GM23338 (cell line): ENCODE data around the gene AJUBA. TPM values are rescaled to one million over a fixed set of nuclear protein-coding genes. Genes with fewer than 3 reads are reported as not detected.

Source experiments
- ATAC-seq: fragments of 200-7000 bp; cut with Tn5 transposase; 3 replicates; pipeline ENCODE4 v1.9.1; 2020
- DNase-seq: peaks from one replicate; pipeline ENCODE4 v3.0.0-alpha.2; 2015; ENCODE audit warnings: low spot score
- H2AFZ ChIP-seq: fragments of 200-600 bp; sonication (generic); 2 replicates; pipeline ENCODE4 v1.8.0; 2016; ENCODE audit warnings: antibody characterized with exemption, mild to moderate bottlenecking, moderate library complexity
- H3F3A ChIP-seq: fragments of 200-600 bp; sonication (generic); replicated peaks from 2 replicates; pipeline ENCODE4 v1.8.0; 2017; ENCODE audit warnings: antibody characterized with exemption, mixed run types, low read depth
- H3K27ac ChIP-seq: fragments of 200-600 bp; sonication (generic); 2 replicates; pipeline ENCODE4 v1.6.1; 2016; ENCODE audit warnings: low read depth
- H3K27me3 ChIP-seq: fragments of 200-600 bp; sonication (generic); 2 replicates; pipeline ENCODE4 v1.8.0; 2016; ENCODE audit warnings: mild to moderate bottlenecking, mixed run types, moderate library complexity; ENCODE audit not compliant: insufficient read depth
- H3K36me3 ChIP-seq: fragments of 200-600 bp; sonication (generic); 2 replicates; pipeline ENCODE4 v1.8.0; 2016; ENCODE audit warnings: mild to moderate bottlenecking; ENCODE audit not compliant: insufficient read depth
- H3K4me1 ChIP-seq: fragments of 200-600 bp; sonication (generic); 2 replicates; pipeline ENCODE4 v1.8.0; 2016; ENCODE audit warnings: mild to moderate bottlenecking, moderate library complexity; ENCODE audit not compliant: insufficient read depth
- H3K4me2 ChIP-seq: fragments of 200-600 bp; sonication (generic); 2 replicates; pipeline ENCODE4 v1.7.1; 2017; ENCODE audit warnings: mixed run types
- H3K4me3 ChIP-seq: fragments of 200-600 bp; sonication (generic); 2 replicates; pipeline ENCODE4 v1.6.1; 2016; ENCODE audit warnings: mixed run types
- H3K79me2 ChIP-seq: fragments of 200-600 bp; sonication (generic); replicated peaks from 2 replicates; pipeline ENCODE4 v1.8.0; 2017; ENCODE audit warnings: mild to moderate bottlenecking; ENCODE audit not compliant: insufficient read depth
- H3K9me2 ChIP-seq: fragments of 200-600 bp; sonication (generic); 2 replicates; pipeline ENCODE4 v1.8.0; 2017; ENCODE audit not compliant: insufficient read depth
- H4K20me1 ChIP-seq: fragments of 200-600 bp; sonication (generic); replicated peaks from 2 replicates; pipeline ENCODE4 v1.8.0; 2017; ENCODE audit warnings: mild to moderate bottlenecking; ENCODE audit not compliant: insufficient read depth
- H3K27ac Mint-ChIP-seq: 2 replicates; pipeline ENCODE4 v1.8.0; 2020; ENCODE audit warnings: inconsistent platforms, mild to moderate bottlenecking, moderate library complexity, mixed read lengths
- H3K27me3 Mint-ChIP-seq: 3 replicates; pipeline ENCODE4 v1.8.0; 2022; ENCODE audit warnings: low read depth, mild to moderate bottlenecking, moderate library complexity, mixed read lengths, inconsistent platforms; ENCODE audit not compliant: insufficient read depth, poor library complexity
- H3K36me3 Mint-ChIP-seq: 3 replicates; pipeline ENCODE4 v1.8.0; 2021; ENCODE audit warnings: low read depth, mild to moderate bottlenecking, inconsistent platforms, moderate library complexity, mixed read lengths
- H3K4me1 Mint-ChIP-seq: 3 replicates; pipeline ENCODE4 v1.8.0; 2020; ENCODE audit warnings: mild to moderate bottlenecking, inconsistent platforms, mixed read lengths
- H3K4me3 Mint-ChIP-seq: 3 replicates; pipeline ENCODE4 v1.8.0; 2021; ENCODE audit warnings: moderate library complexity, mild to moderate bottlenecking, inconsistent platforms, mixed read lengths
- H3K9me3 Mint-ChIP-seq: 3 replicates; pipeline ENCODE4 v1.8.0; 2020; ENCODE audit warnings: moderate library complexity, mild to moderate bottlenecking, inconsistent platforms, mixed read lengths
- CREB1 ChIP-seq: fragments of 250-450 bp; sonication (Bioruptor Pico); IDR thresholded peaks from 2 replicates; pipeline ENCODE4 v1.5.0; 2020; ENCODE audit warnings: low read depth, mild to moderate bottlenecking, moderate library complexity
- CTCF ChIP-seq, 2 experiments: fragments of 200-600 bp in 1 of 2; sonication (generic) in 1 of 2; conservative IDR thresholded peaks; 2 replicates each; pipeline versions ENCODE4 v1.5.1 to v1.6.1; 2016 to 2017; ENCODE audit warnings: antibody characterized with exemption in 2 of 2, low read depth in 2 of 2, mild to moderate bottlenecking in 2 of 2, moderate library complexity in 1 of 2
- ETS1 ChIP-seq: IDR thresholded peaks from 2 replicates; pipeline ENCODE4 v1.6.1; 2016; ENCODE audit warnings: antibody characterized with exemption
- EZH2 ChIP-seq: fragments of 200-600 bp; sonication (generic); IDR thresholded peaks from one replicate; pipeline ENCODE4 v1.8.0; 2017; ENCODE audit warnings: antibody characterized with exemption, mild to moderate bottlenecking, low read depth; ENCODE audit not compliant: unreplicated experiment
- JUNB ChIP-seq: IDR thresholded peaks from one replicate; pipeline ENCODE4 v1.6.1; 2016; ENCODE audit warnings: antibody characterized with exemption; ENCODE audit not compliant: unreplicated experiment
- NANOG ChIP-seq: IDR thresholded peaks from 2 replicates; pipeline ENCODE4 v1.6.1; 2016; ENCODE audit warnings: antibody characterized with exemption, borderline replicate concordance
- POLR2AphosphoS5 ChIP-seq: IDR thresholded peaks from 2 replicates; pipeline ENCODE4 v1.6.1; 2016; ENCODE audit warnings: antibody characterized with exemption, low read depth
- REST ChIP-seq: IDR thresholded peaks from one replicate; pipeline ENCODE4 v1.6.1; 2018; ENCODE audit warnings: antibody characterized with exemption; ENCODE audit not compliant: unreplicated experiment
- ZNF331 ChIP-seq: fragments of 250-450 bp; sonication (Bioruptor Pico); IDR thresholded peaks from 2 replicates; pipeline ENCODE4 v1.5.0; 2020; ENCODE audit warnings: low read depth, mild to moderate bottlenecking, moderate library complexity
- ZNF462 ChIP-seq: fragments of 250-450 bp; sonication (Bioruptor Pico); IDR thresholded peaks from 2 replicates; pipeline ENCODE4 v1.5.0; 2020; ENCODE audit warnings: mild to moderate bottlenecking, moderate library complexity
- polyA plus RNA-seq: library from polyadenylated mRNA; unstranded; fragments of >200 nt; fragmentation: Nextera tagmentation; extraction: Ambion mirVana; gene quantifications from 2 replicates; pipeline ENCODE4 v1.2.1, GENCODE V29; 2016
- total RNA-seq: library from RNA; depleted of rRNA; stranded (reverse); fragments of >200 nt; shearing (Covaris generic); gene quantifications from 2 replicates; pipeline ENCODE4 v1.2.3, GENCODE V29; 2014

AJUBA gene
- total and polyA plus RNA-seq, 2 experiments from 2014 or later, result 11.8 to 55.9 TPM

GRCh38 chr14:22939684-22940083 lies 42.7 kb downstream of the AJUBA start:
- Histone ChIP-seq H3K27me3 (no peaks in the 10 kb centered on the region), H3K4me3 (no peak overlapping the region), H3F3A (0 out of 2 replicates have a peak, but pooled peaks cover 3% of the 10 kb centered on the region), H3K4me1 (no peaks in the 10 kb centered on the region), H4K20me1 (no peaks in the 10 kb centered on the region), H3K79me2 (no peaks in the 10 kb centered on the region), H3K36me3 (no peaks in the 10 kb centered on the region; the same call in 1 of the 2 replicates), H3K4me2 (no peak overlapping the region), H3K27ac (no peak overlapping the region), H3K9me2 (no peaks in the 10 kb centered on the region), H2AFZ (no peak overlapping the region)
- Mint-ChIP-seq H3K27me3 (peaks cover 4% of the 10 kb centered on the region), H3K4me1 (0 out of 3 replicates have a peak, but pooled peaks cover 3% of the 10 kb centered on the region), H3K27ac (no peak overlapping the region), H3K4me3 (no peak overlapping the region), H3K36me3 (peaks cover 16% of the 10 kb centered on the region), H3K9me3 (no peaks in the 10 kb centered on the region)
- DNase-seq, result no peak
- no peak for ATAC-seq
- TF ChIP-seq POLR2AphosphoS5, result no peak

GRCh38 chr14:22935156-22935555 lies 47.2 kb downstream of the AJUBA start:
- no peak overlapping the region for H3K4me3 Mint-ChIP-seq
- peaks cover 2% of the 10 kb centered on the region; the same call in 1 of the 3 replicates for H3K4me1 Mint-ChIP-seq
- no peak for ATAC-seq
- TF ChIP-seq ZNF462 (no peak), ETS1 (no peak), ZNF331 (CRISPR knock-in tag) (no peak), REST (no peak), NANOG (no peak), EZH2 (no peak), CTCF (conservative IDR thresholded peaks at IDR 0.05; ENCODE audit: low read depth in 2 of 2) (no peak), JUNB (no peak), CREB1 (CRISPR knock-in tag) (no peak)

More at GRCh38 chr14:22935156-22935555, 47.2 kb downstream of the AJUBA start:
- Mint-ChIP-seq H3K36me3 (no peaks in the 10 kb centered on the region), H3K9me3 (no peaks in the 10 kb centered on the region), H3K27ac (no peak overlapping the region), H3K27me3 (peaks cover 3% of the 10 kb centered on the region)
- no peak overlapping the region for H2AFZ ChIP-seq
- DNase-seq, result no peak
- no peaks in the 10 kb centered on the region for H4K20me1 ChIP-seq
- no peaks in the 10 kb centered on the region for H3K79me2 ChIP-seq
- H3K4me1 ChIP-seq, result no peaks in the 10 kb centered on the region
- H3K9me2 ChIP-seq, result no peaks in the 10 kb centered on the region
- H3K27ac ChIP-seq, result no peak overlapping the region
- H3K27me3 ChIP-seq, result no peaks in the 10 kb centered on the region
- no peak overlapping the region for H3K4me3 ChIP-seq
- peaks cover 5% of the 10 kb centered on the region for H3F3A ChIP-seq
- H3K4me2 ChIP-seq, result no peak overlapping the region
- H3K36me3 ChIP-seq, result no peaks in the 10 kb centered on the region
